NOMO-1 treated with dmso at 0.1 percent for 144 hours (cell line): ENCODE measurements around the gene MSX1.

ENCODE experiments used
- DNase-seq: peaks from one replicate; lab custom pipeline; 2025; ENCODE audit not compliant: unreplicated experiment; lab: John Stamatoyannopoulos, UW

MSX1 gene

GRCh38 chr4:4840351-4840750, 19.1 kb upstream of the MSX1 start:
- no peak for DNase-seq

- no peak for DNase-seq
These were observed 18.3 kb upstream of the MSX1 start for GRCh38 chr4:4841156-4841555.

- DNase-seq = no peak
These were observed 16.7 kb upstream of the MSX1 start for GRCh38 chr4:4842476-4843441.

GRCh38 chr4:4843635-4844291, 15.7 kb upstream of the MSX1 start:
- DNase-seq = no peak

GRCh38 chr4:4845027-4845426, 14.4 kb upstream of the MSX1 start:
- DNase-seq = no peak

GRCh38 chr4:4847011-4847410, 12.5 kb upstream of the MSX1 start:
- no peak for DNase-seq

- no peak for DNase-seq
These were observed 10.9 kb upstream of the MSX1 start for GRCh38 chr4:4848540-4848939.

- no peak for DNase-seq
These were observed 10.4 kb upstream of the MSX1 start for GRCh38 chr4:4849106-4849505.

GRCh38 chr4:4849524-4850193, 9.8 kb upstream of the MSX1 start:
- DNase-seq = no peak

- no peak for DNase-seq
These were observed 8.4 kb upstream of the MSX1 start for GRCh38 chr4:4851081-4851480.

- no peak for DNase-seq
These were observed 7.6 kb upstream of the MSX1 start for GRCh38 chr4:4851906-4852305.

- no peak for DNase-seq
These were observed 6.7 kb upstream of the MSX1 start for GRCh38 chr4:4852591-4853362.

- DNase-seq = no peak
These were observed 6.1 kb upstream of the MSX1 start for GRCh38 chr4:4853371-4853823.

- DNase-seq = no peak
These were observed 5.4 kb upstream of the MSX1 start for GRCh38 chr4:4853921-4854648.

GRCh38 chr4:4854649-4855295, 4.7 kb upstream of the MSX1 start:
- DNase-seq = no peak

GRCh38 chr4:4855301-4856070, 4.0 kb upstream of the MSX1 start:
- DNase-seq = no peak

- DNase-seq = no peak
These were observed 3.1 kb upstream of the MSX1 start for GRCh38 chr4:4856071-4857000.
